H1 (cell line): ENCODE measurements around the gene SLC39A7. TPM values are rescaled to one million over a fixed set of nuclear protein-coding genes. Genes with fewer than 3 reads are reported as not detected.

Source experiments
- CTCF ChIA-PET: fragments of 300-600 bp; sonication (Branson Sonifier 250); formaldehyde crosslinking; loops from one replicate; lab custom pipeline; 2021; ENCODE audit not compliant: partially characterized antibody; lab: Charles Lee
- POLR2A ChIA-PET: fragments of 300-600 bp; sonication (Branson Sonifier 250); formaldehyde crosslinking; loops from one replicate; lab custom pipeline; 2021; ENCODE audit warnings: inconsistent platforms; ENCODE audit not compliant: partially characterized antibody; lab: Charles Lee
- DNase-seq, 2 experiments: peaks; one replicate each; pipeline versions ENCODE4 v3.0.0 to v3.0.0-alpha.2; 2010 to 2022; ENCODE audit warnings: low spot score in 2 of 2, low read depth in 1 of 2, mixed read lengths in 1 of 2
- FAIRE-seq: peaks from 2 replicates; lab custom pipeline; 2011; peaks lifted over from hg19 to GRCh38; lab: Jason Lieb, UNC
- H2AFZ ChIP-seq: 2 replicates; pipeline ENCODE4 v1.8.1; 2012; ENCODE audit warnings: low read length, inconsistent platforms
- H2AK5ac ChIP-seq: 2 replicates; pipeline ENCODE4 v1.6.1; 2013; ENCODE audit warnings: low read depth, low read length
- H2BK120ac ChIP-seq: replicated peaks from 2 replicates; pipeline ENCODE3; 2013; ENCODE audit warnings: low read depth, low read length, inconsistent platforms
- H2BK12ac ChIP-seq: 2 replicates; pipeline ENCODE4 v1.6.1; 2013; ENCODE audit warnings: low read depth, low read length
- H2BK15ac ChIP-seq: 2 replicates; pipeline ENCODE4 v1.6.1; 2013; ENCODE audit warnings: low read length
- H2BK20ac ChIP-seq: 2 replicates; pipeline ENCODE4 v1.6.1; 2013; ENCODE audit warnings: low read length
- H2BK5ac ChIP-seq: 2 replicates; pipeline ENCODE4 v1.6.1; 2013; ENCODE audit warnings: low read depth, low read length
- H3K14ac ChIP-seq: 2 replicates; pipeline ENCODE4 v1.6.1; 2013; ENCODE audit warnings: inconsistent platforms; ENCODE audit not compliant: insufficient read length
- H3K18ac ChIP-seq: 2 replicates; pipeline ENCODE4 v1.6.1; 2013; ENCODE audit warnings: low read length; ENCODE audit errors: extremely low read depth
- H3K23ac ChIP-seq: 2 replicates; pipeline ENCODE4 v1.6.1; 2013; ENCODE audit warnings: inconsistent platforms; ENCODE audit not compliant: insufficient read length
- H3K23me2 ChIP-seq: 2 replicates; pipeline ENCODE4 v1.6.1; 2013; ENCODE audit warnings: low read depth, low read length
- H3K27ac ChIP-seq: 2 replicates; pipeline ENCODE4 v1.6.1; 2011; ENCODE audit warnings: low read depth, low read length, inconsistent platforms
- H3K27me3 ChIP-seq, 4 experiments: replicated peaks in 1 of 4; 1 replicate in 1 of 4; 2 replicates in 3 of 4; pipeline versions ENCODE4 v1.6.1 to v1.8.1; 2011 to 2013; ENCODE audit warnings: low read length in 3 of 4, mild to moderate bottlenecking in 3 of 4, inconsistent platforms in 2 of 4, mixed read lengths in 2 of 4, moderate library complexity in 1 of 4; ENCODE audit not compliant: control insufficient read depth in 3 of 4, insufficient read depth in 3 of 4; ENCODE audit errors: extremely low read depth in 1 of 4
- H3K36me3 ChIP-seq, 4 experiments: 2 replicates each; pipeline versions ENCODE4 v1.6.1 to v1.8.1; 2011 to 2013; ENCODE audit warnings: mild to moderate bottlenecking in 4 of 4, low read length in 3 of 4, moderate library complexity in 2 of 4, control low read depth in 1 of 4, inconsistent platforms in 1 of 4; ENCODE audit not compliant: insufficient read depth in 4 of 4, control insufficient read depth in 2 of 4
- H3K4ac ChIP-seq: replicated peaks from 2 replicates; pipeline ENCODE3; 2013; ENCODE audit warnings: low read length, low read depth, mixed read lengths, inconsistent platforms; ENCODE audit not compliant: insufficient read length
- H3K4me1 ChIP-seq, 4 experiments: replicated peaks in 1 of 4; 1 replicate in 1 of 4; 2 replicates in 3 of 4; pipeline versions ENCODE4 v1.6.1 to v1.8.1; 2011 to 2013; ENCODE audit warnings: low read length in 3 of 4, inconsistent platforms in 2 of 4, mixed read lengths in 1 of 4; ENCODE audit not compliant: insufficient read depth in 4 of 4, control insufficient read depth in 3 of 4
- H3K4me2 ChIP-seq, 2 experiments: 2 replicates each; pipeline versions ENCODE4 v1.6.1 to v1.8.1; 2011 to 2013; ENCODE audit warnings: low read depth in 2 of 2, low read length in 2 of 2, control low read depth in 1 of 2, inconsistent platforms in 1 of 2, mild to moderate bottlenecking in 1 of 2; ENCODE audit not compliant: insufficient read depth in 1 of 2
- H3K4me3 ChIP-seq, 4 experiments: fragments of 200-600, 300-600 bp in 1 of 4; sonication (generic), shearing (Covaris generic), sonication (Bioruptor Twin) in 1 of 4; 2 replicates each; pipeline versions ENCODE4 v1.5.1 to v1.8.1; 2011 to 2016; ENCODE audit warnings: low read length in 4 of 4, low read depth in 3 of 4, control low read depth in 2 of 4, inconsistent platforms in 2 of 4, mild to moderate bottlenecking in 2 of 4, mixed read lengths in 1 of 4, moderate library complexity in 1 of 4; ENCODE audit not compliant: insufficient read depth in 2 of 4; ENCODE audit errors: extremely low read depth in 1 of 4
- H3K56ac ChIP-seq: replicated peaks from 2 replicates; pipeline ENCODE3; 2013; ENCODE audit warnings: low read depth, mild to moderate bottlenecking, mixed read lengths, low read length, inconsistent platforms; ENCODE audit not compliant: insufficient read length
- H3K79me1 ChIP-seq: 2 replicates; pipeline ENCODE4 v1.6.1; 2013; ENCODE audit warnings: low read depth, low read length, control low read depth
- H3K79me2 ChIP-seq, 2 experiments: 2 replicates each; pipeline versions ENCODE4 v1.6.1 to v1.8.1; 2012 to 2013; ENCODE audit warnings: low read length in 2 of 2, mild to moderate bottlenecking in 2 of 2, inconsistent platforms in 1 of 2; ENCODE audit not compliant: insufficient read depth in 2 of 2, control insufficient read depth in 1 of 2
- H3K9ac ChIP-seq, 4 experiments: replicated peaks in 1 of 4; 1 replicate in 1 of 4; 2 replicates in 3 of 4; pipeline versions ENCODE4 v1.6.1 to v1.8.1; 2011 to 2013; ENCODE audit warnings: low read depth in 3 of 4, low read length in 3 of 4, control low read depth in 2 of 4, mild to moderate bottlenecking in 2 of 4, moderate library complexity in 2 of 4, inconsistent platforms in 1 of 4; ENCODE audit errors: extremely low read depth in 1 of 4
- H3K9me3 ChIP-seq, 2 experiments: 2 replicates each; pipeline versions ENCODE4 v1.6.1 to v1.8.1; 2012 to 2013; ENCODE audit warnings: mild to moderate bottlenecking in 2 of 2, moderate library complexity in 2 of 2, control low read depth in 1 of 2, inconsistent platforms in 1 of 2, low read depth in 1 of 2, low read length in 1 of 2, mixed read lengths in 1 of 2; ENCODE audit not compliant: insufficient read depth in 2 of 2
- H4K20me1 ChIP-seq, 2 experiments: replicated peaks in 1 of 2; 2 replicates each; pipeline versions ENCODE3 to v1.8.1; 2011 to 2013; ENCODE audit warnings: inconsistent platforms in 2 of 2, low read length in 2 of 2, mild to moderate bottlenecking in 1 of 2; ENCODE audit not compliant: insufficient read depth in 2 of 2, control insufficient read depth in 1 of 2
- H4K5ac ChIP-seq: 2 replicates; pipeline ENCODE4 v1.6.1; 2013; ENCODE audit warnings: low read length, low read depth, mixed read lengths, inconsistent platforms; ENCODE audit not compliant: insufficient read length
- H4K8ac ChIP-seq: 2 replicates; pipeline ENCODE4 v1.8.0; 2013; ENCODE audit warnings: mild to moderate bottlenecking, moderate library complexity, low read length, inconsistent platforms; ENCODE audit not compliant: insufficient read depth; ENCODE audit errors: extremely low read depth
- H4K91ac ChIP-seq: replicated peaks from 2 replicates; pipeline ENCODE3; 2013; ENCODE audit warnings: low read length, mixed read lengths, inconsistent platforms; ENCODE audit not compliant: insufficient read length
- ASH2L ChIP-seq: fragments of 200-600, 300-600 bp; sonication (generic); IDR thresholded peaks from one replicate; pipeline ENCODE4 v1.7.1; 2017; ENCODE audit warnings: low read length
- EGR1 ChIP-seq: IDR thresholded peaks from 2 replicates; pipeline ENCODE4 v1.6.1; 2011; ENCODE audit warnings: low read depth, low read length, borderline replicate concordance
- EP300 ChIP-seq, 2 experiments: IDR thresholded peaks; 1 replicate in 1 of 2; 2 replicates in 1 of 2; pipeline ENCODE4 v1.6.1; 2011 to 2012; ENCODE audit warnings: low read depth in 2 of 2, low read length in 2 of 2, mild to moderate bottlenecking in 2 of 2, borderline replicate concordance in 1 of 2, inconsistent platforms in 1 of 2, moderate library complexity in 1 of 2
- JUN ChIP-seq: IDR thresholded peaks from 2 replicates; pipeline ENCODE4 v1.6.1; 2011; ENCODE audit warnings: low read depth, mild to moderate bottlenecking, improper control_type of control experiment, low read length
- KDM4A ChIP-seq: IDR thresholded peaks from one replicate; pipeline ENCODE4 v1.7.1; 2012; ENCODE audit warnings: low read depth, mild to moderate bottlenecking, moderate library complexity, low read length, inconsistent platforms; ENCODE audit not compliant: severe bottlenecking
- KDM5A ChIP-seq: fragments of 200-600 bp; IDR thresholded peaks from 2 replicates; pipeline ENCODE4 v1.7.1; 2012; ENCODE audit warnings: mild to moderate bottlenecking, low read length, inconsistent platforms, mixed read lengths
- NRF1 ChIP-seq: IDR thresholded peaks from 2 replicates; pipeline ENCODE4 v1.6.1; 2011; ENCODE audit warnings: mild to moderate bottlenecking, low read depth, low read length, improper control_type of control experiment
- RBBP5 ChIP-seq: IDR thresholded peaks from 2 replicates; pipeline ENCODE4 v1.7.1; 2012; ENCODE audit warnings: low read depth, mild to moderate bottlenecking, inconsistent platforms, low read length, moderate library complexity, borderline replicate concordance
- SIN3A ChIP-seq, 2 experiments: IDR thresholded peaks in 1 of 2; conservative IDR thresholded peaks in 1 of 2; 2 replicates each; pipeline ENCODE4 v1.6.1; 2011 to 2012; ENCODE audit warnings: low read length in 2 of 2, improper control_type of control experiment in 1 of 2, low read depth in 1 of 2, mild to moderate bottlenecking in 1 of 2
- TEAD4 ChIP-seq: IDR thresholded peaks from 2 replicates; pipeline ENCODE4 v1.6.1; 2012; ENCODE audit warnings: low read depth, low read length, inconsistent platforms, mixed read lengths
- WGBS, 2 experiments: shearing (Covaris generic) in 1 of 2; methylation state at CpG; one replicate each; pipeline versions ENCODE4 v1.1.6 to v1.1.7; 2013 to 2015; ENCODE audit warnings: low lambda C conversion rate in 2 of 2, mixed read lengths in 2 of 2, inconsistent platforms in 1 of 2, low coverage in 1 of 2, missing lambda C conversion rate in 1 of 2; ENCODE audit not compliant: insufficient replicate concordance in 2 of 2, insufficient coverage in 1 of 2, insufficient read length in 1 of 2; ENCODE audit errors: extremely low coverage in 1 of 2, missing lambda C conversion rate in 1 of 2; 5-methylcytosine and 5-hydroxymethylcytosine counted together
- polyA plus RNA-seq, 7 experiments: library from polyadenylated mRNA; depleted of rRNA in 3 of 7; stranded (reverse) in 5 of 7; unstranded in 2 of 7; fragments of >200 nt in 5 of 7; fragments of 200-250 nt in 2 of 7; gene quantifications; 1 replicate in 5 of 7; 2 replicates in 1 of 7; 4 replicates in 1 of 7; pipeline versions ENCODE4 v1.2.1 to v1.2.3, GENCODE V29; 2011 to 2013; ENCODE audit warnings: missing spikeins in 2 of 7, mixed read lengths in 2 of 7
- total RNA-seq: library from RNA; stranded (reverse); fragmentation: NEBNext Ultra II Directional; extraction: Animal tissue kit (Norgen Biotek cat#: 25700); gene quantifications from 2 replicates; pipeline ENCODE4 v1.2.1, GENCODE V29; 2021

The SLC39A7 gene
- total and polyA plus RNA-seq, 2 of the 8 experiments (the other 6 are each of a cell fraction or from before 2014, with no cell fraction given) = 63.3 to 123 TPM

DNA sequence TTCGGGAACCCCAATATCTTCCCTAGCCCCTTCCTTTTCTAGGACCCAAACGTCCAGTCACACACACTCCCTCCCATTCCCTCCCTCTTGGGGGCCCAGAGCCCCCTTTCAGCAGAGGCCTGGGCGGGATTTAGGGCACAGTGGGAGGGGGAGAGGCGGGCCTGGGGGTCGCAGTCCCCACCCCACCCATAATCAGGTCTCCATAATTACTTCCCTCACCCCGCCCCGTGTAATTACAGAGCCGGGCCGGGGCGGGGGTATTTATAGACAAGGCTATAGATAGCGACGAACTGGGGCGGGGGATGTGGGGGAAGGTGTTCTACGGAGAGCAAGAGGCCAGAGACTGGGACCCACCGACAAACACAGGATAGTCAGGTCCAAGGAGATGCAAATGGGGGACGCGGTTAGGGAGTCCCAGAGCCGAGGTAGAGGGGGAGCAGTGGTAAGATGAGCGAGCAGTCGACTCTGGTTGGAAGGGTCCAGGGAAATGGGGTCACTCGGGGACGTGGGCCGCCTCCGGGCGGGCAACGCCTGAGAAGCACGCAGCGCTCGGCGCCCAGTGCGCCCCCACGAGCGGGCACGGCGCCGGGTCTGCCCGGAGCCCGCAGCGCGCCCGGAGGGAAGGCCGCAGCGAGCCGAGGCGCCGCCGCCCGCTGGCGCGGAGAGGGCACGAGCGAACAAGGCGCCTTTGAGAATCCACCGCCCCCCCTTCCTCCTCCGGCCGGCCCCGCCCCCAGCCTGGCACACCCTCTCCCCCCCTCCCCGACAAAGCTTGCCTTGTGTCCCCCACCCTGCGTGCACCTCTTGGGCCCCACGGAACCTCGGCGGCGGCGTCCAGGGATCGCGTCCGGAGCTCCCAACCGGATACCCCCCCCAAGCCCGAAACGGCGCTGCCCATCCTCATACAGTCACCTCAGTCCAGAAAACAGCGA lies 7.7 kb upstream of the SLC39A7 start:
- peak overlapping the region; percentile 72 to 79 (median 77) for H3K4me3 ChIP-seq
- peaks cover 0 to 13% (median 6%) of the 10 kb centered on the region in 4 experiments; a peak in 4 of 8 replicates for H3K36me3 ChIP-seq
- H3K4ac ChIP-seq = no peak overlapping the region
- no peak overlapping the region for H3K14ac ChIP-seq
- H3K9ac ChIP-seq = peak overlapping the region in 1 of 4 experiments; percentile 51; a peak in 2 of 7 replicates
- H4K91ac ChIP-seq = no peak overlapping the region
- H3K9me3 ChIP-seq = no peaks in the 10 kb centered on the region
- ChIA-PET POLR2A (interaction anchor here (0.7 to 1.8 kb wide), 5 partner anchors 56 to 222 kb away, joined by 3 to 4 read pairs (median 4); no protein-coding TSS in a partner anchor), CTCF (interaction anchor here (0.5 to 3.4 kb wide), 5 partner anchors 15 to 192 kb away, joined by 3 to 14 read pairs (median 9); no protein-coding TSS in a partner anchor)
- H3K56ac ChIP-seq = no peak overlapping the region
- H3K27me3 ChIP-seq = peaks cover 0 to 17% (median 15%) of the 10 kb centered on the region in 4 experiments; a peak in 6 of 7 replicates
- H2BK5ac ChIP-seq = no peak overlapping the region
- H2AFZ ChIP-seq = peak overlapping the region; percentile 86; the same call in 1 of the 2 replicates
- DNase-seq (peak in 1 of 2 experiments; percentile 71), FAIRE-seq (no peak)
- no peak overlapping the region for H4K5ac ChIP-seq
- H3K18ac ChIP-seq = peak overlapping the region; percentile 78
- peaks cover 11% of the 10 kb centered on the region for H3K23me2 ChIP-seq
- H3K27ac ChIP-seq = no peak overlapping the region
- peak overlapping the region; percentile 78 to 96 for H3K4me2 ChIP-seq
- no peaks in the 10 kb centered on the region for H3K79me2 ChIP-seq
- H2BK15ac ChIP-seq = no peak overlapping the region
- H2BK20ac ChIP-seq = no peak overlapping the region
- H2BK12ac ChIP-seq = no peak overlapping the region
- peaks cover 0 to 5% of the 10 kb centered on the region in 2 experiments for H4K20me1 ChIP-seq
- no peak overlapping the region for H2BK120ac ChIP-seq
- H3K79me1 ChIP-seq = no peaks in the 10 kb centered on the region
- peaks cover 4 to 10% (median 9%) of the 10 kb centered on the region in 4 experiments for H3K4me1 ChIP-seq
- H3K23ac ChIP-seq = no peak overlapping the region
- 4% methylated on average over 38 of the region's 72 CpGs; no CpG with 5 or more reads in 1 of the 2 experiments for WGBS, 2 experiments
- H4K8ac ChIP-seq = peak overlapping the region; percentile 86
- no peak overlapping the region for H2AK5ac ChIP-seq
- TF ChIP-seq TEAD4 (no peak), SIN3A (conservative IDR thresholded peaks at IDR 0.05 in 1 of 2, IDR thresholded peaks at IDR 0.05 in 1 of 2; ENCODE audit: low read depth in 1 of 2, low read length in 2 of 2) (0 out of 4 replicates have a peak, but pooled peaks of 1 of the 2 experiments have one; percentile 7), EP300 (IDR thresholded peaks at IDR 0.05; ENCODE audit: borderline replicate concordance in 1 of 2, low read depth in 2 of 2, low read length in 2 of 2) (no peak), KDM5A (no peak), KDM4A (peak; percentile 83), NRF1 (no peak), EGR1 (no peak), ASH2L (peak; percentile 20), JUN (no peak), RBBP5 (peak; percentile 57; the same call in 1 of the 2 replicates)
